Ishikawa (cell line): ENCODE results near the gene KIFC3.

ENCODE experiments used
- CEBPB ChIP-seq: IDR thresholded peaks from 2 replicates; pipeline ENCODE4 v1.6.1; 2012
- CREB1 ChIP-seq: IDR thresholded peaks from 2 replicates; pipeline ENCODE4 v1.6.1; 2012; ENCODE audit warnings: low read depth
- EGR1 ChIP-seq: IDR thresholded peaks from 2 replicates; pipeline ENCODE4 v1.6.1; 2012
- EP300 ChIP-seq: IDR thresholded peaks from 2 replicates; pipeline ENCODE4 v1.6.1; 2012; ENCODE audit warnings: borderline replicate concordance
- FOXM1 ChIP-seq: IDR thresholded peaks from 2 replicates; pipeline ENCODE4 v1.6.1; 2012; ENCODE audit warnings: low read depth, borderline replicate concordance
- NFIC ChIP-seq: IDR thresholded peaks from 2 replicates; pipeline ENCODE4 v1.6.1; 2012
- RAD21 ChIP-seq: IDR thresholded peaks from 2 replicates; pipeline ENCODE4 v1.6.1; 2012; ENCODE audit warnings: low read depth
- TAF1 ChIP-seq: IDR thresholded peaks from 2 replicates; pipeline ENCODE4 v1.6.1; 2012; ENCODE audit warnings: low read depth, mild to moderate bottlenecking
- TCF12 ChIP-seq: IDR thresholded peaks from 2 replicates; pipeline ENCODE4 v1.6.1; 2012; ENCODE audit warnings: low read depth
- TEAD4 ChIP-seq: IDR thresholded peaks from 2 replicates; pipeline ENCODE4 v1.6.1; 2012
- YY1 ChIP-seq: IDR thresholded peaks from 2 replicates; pipeline ENCODE4 v1.6.1; 2012; ENCODE audit warnings: low read depth
- ZBTB7A ChIP-seq: IDR thresholded peaks from 2 replicates; pipeline ENCODE4 v1.6.1; 2012; ENCODE audit warnings: low read depth
- TF ChIP-seq, protein P1 (sequence below): IDR thresholded peaks from 2 replicates; pipeline ENCODE4 v1.6.1; 2012
- TF ChIP-seq, protein P2 (sequence below): IDR thresholded peaks from 2 replicates; pipeline ENCODE4 v1.6.1; 2012; ENCODE audit warnings: low read depth, mild to moderate bottlenecking
- TF ChIP-seq, protein P3 (sequence below): IDR thresholded peaks from 2 replicates; pipeline ENCODE4 v1.6.1; 2012

Gene KIFC3

DNA sequence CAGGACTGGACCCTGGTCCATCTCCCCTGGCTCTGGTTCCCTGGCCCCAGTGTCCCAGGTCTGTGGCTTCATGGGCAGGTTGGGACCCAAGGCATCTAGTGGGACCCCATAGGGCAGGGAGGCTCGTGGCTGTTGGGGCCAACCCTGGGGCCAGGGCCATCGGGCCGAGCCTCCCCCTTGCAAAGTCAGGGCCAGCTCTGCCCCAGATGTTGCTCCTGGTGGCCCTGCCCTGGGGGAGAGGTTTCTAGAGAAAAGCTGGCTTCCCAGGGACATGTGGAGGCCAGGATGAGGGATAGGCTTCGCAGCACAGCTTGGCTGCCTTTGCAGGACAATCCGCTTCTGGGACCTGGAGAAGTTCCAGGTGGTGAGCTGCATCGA lies 50.1 kb downstream of the KIFC3 start:
- no peak for TF ChIP-seq EP300
- TF ChIP-seq, protein P1, sequence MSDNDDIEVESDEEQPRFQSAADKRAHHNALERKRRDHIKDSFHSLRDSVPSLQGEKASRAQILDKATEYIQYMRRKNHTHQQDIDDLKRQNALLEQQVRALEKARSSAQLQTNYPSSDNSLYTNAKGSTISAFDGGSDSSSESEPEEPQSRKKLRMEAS = no peak
- no peak for TF ChIP-seq TCF12
- TF ChIP-seq RAD21 = no peak
- TF ChIP-seq NFIC = no peak
- TF ChIP-seq CREB1 = no peak
- TF ChIP-seq TAF1 = no peak
- TF ChIP-seq, protein P2, sequence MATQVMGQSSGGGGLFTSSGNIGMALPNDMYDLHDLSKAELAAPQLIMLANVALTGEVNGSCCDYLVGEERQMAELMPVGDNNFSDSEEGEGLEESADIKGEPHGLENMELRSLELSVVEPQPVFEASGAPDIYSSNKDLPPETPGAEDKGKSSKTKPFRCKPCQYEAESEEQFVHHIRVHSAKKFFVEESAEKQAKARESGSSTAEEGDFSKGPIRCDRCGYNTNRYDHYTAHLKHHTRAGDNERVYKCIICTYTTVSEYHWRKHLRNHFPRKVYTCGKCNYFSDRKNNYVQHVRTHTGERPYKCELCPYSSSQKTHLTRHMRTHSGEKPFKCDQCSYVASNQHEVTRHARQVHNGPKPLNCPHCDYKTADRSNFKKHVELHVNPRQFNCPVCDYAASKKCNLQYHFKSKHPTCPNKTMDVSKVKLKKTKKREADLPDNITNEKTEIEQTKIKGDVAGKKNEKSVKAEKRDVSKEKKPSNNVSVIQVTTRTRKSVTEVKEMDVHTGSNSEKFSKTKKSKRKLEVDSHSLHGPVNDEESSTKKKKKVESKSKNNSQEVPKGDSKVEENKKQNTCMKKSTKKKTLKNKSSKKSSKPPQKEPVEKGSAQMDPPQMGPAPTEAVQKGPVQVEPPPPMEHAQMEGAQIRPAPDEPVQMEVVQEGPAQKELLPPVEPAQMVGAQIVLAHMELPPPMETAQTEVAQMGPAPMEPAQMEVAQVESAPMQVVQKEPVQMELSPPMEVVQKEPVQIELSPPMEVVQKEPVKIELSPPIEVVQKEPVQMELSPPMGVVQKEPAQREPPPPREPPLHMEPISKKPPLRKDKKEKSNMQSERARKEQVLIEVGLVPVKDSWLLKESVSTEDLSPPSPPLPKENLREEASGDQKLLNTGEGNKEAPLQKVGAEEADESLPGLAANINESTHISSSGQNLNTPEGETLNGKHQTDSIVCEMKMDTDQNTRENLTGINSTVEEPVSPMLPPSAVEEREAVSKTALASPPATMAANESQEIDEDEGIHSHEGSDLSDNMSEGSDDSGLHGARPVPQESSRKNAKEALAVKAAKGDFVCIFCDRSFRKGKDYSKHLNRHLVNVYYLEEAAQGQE = no peak
- no peak for TF ChIP-seq TEAD4
- TF ChIP-seq YY1 = no peak
- no peak for TF ChIP-seq ZBTB7A
- TF ChIP-seq EGR1 = no peak
- TF ChIP-seq, protein P3, sequence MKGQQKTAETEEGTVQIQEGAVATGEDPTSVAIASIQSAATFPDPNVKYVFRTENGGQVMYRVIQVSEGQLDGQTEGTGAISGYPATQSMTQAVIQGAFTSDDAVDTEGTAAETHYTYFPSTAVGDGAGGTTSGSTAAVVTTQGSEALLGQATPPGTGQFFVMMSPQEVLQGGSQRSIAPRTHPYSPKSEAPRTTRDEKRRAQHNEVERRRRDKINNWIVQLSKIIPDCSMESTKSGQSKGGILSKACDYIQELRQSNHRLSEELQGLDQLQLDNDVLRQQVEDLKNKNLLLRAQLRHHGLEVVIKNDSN = no peak
- no peak for TF ChIP-seq CEBPB

DNA sequence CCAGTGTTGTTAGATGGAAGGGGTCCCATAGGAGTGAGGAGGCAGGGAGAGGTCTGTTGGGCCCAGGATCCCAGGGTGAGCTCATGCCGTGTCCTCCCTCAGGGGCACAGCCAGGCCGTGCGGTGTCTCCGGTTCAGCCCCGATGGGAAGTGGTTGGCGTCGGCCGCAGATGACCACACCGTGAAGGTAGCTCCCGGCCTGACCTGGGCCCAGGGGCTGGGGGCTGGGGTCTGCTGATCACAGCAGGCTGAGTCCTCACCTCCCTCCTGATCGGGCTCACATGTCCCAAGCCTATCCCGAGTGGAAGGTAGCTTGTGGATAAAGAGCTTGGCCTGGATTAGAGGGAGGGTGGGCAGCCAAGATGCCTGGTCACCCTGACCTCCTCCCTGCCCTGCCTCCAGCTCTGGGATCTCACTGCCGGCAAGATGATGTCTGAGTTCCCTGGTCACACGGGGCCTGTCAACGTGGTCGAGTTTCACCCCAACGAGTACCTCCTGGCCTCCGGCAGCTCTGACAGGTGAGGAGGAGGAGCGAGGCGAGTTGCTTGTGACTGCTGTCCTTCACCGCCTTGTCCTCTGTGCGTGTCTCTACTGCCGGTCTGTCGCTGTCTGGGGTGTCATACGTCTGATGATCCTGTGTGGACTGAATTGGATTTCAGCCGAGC lies 50.6 kb downstream of the KIFC3 start:
- TF ChIP-seq NFIC = no peak

DNA sequence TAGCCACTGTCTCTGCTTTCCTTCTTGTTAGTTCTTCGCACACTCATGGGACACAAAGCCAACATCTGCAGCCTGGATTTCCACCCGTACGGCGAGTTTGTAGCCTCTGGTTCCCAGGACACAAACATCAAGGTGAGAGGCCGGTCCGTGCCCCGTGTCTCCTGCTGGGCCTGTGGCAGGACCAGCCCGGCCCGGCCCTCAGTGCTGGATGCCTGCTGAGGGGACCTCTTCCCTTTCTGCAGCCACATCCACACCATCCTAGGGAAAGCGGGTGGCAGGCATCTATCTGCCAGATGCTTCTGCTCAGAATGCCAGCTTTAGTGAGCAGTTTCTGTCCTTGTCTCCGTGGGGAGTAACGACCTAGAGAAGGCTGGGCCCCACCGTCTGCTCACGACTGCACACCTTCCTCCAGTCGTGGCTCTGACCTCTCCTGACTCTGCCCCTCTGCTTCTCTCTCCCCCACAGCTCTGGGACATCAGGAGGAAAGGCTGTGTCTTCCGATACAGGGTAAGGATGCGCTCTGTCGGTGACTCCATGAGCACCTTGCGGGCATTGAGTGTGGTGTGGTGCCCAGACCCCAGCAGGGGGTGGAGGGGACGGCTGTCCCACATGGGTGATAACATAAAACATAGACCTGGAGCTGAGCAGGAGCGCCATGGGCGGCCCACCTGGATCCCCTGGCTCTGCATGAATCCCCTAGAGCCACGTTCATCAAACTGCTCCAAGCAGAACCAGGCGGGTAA lies 51.3 kb downstream of the KIFC3 start:
- TF ChIP-seq CREB1 (no peak), RAD21 (no peak), NFIC (no peak), YY1 (no peak), CEBPB (no peak), ZBTB7A (no peak), TAF1 (no peak), TCF12 (no peak), FOXM1 (no peak), EP300 (no peak), EGR1 (no peak), TEAD4 (no peak)
- TF ChIP-seq, protein P1 = no peak
- TF ChIP-seq, protein P3 = no peak
- TF ChIP-seq, protein P2 = no peak

DNA sequence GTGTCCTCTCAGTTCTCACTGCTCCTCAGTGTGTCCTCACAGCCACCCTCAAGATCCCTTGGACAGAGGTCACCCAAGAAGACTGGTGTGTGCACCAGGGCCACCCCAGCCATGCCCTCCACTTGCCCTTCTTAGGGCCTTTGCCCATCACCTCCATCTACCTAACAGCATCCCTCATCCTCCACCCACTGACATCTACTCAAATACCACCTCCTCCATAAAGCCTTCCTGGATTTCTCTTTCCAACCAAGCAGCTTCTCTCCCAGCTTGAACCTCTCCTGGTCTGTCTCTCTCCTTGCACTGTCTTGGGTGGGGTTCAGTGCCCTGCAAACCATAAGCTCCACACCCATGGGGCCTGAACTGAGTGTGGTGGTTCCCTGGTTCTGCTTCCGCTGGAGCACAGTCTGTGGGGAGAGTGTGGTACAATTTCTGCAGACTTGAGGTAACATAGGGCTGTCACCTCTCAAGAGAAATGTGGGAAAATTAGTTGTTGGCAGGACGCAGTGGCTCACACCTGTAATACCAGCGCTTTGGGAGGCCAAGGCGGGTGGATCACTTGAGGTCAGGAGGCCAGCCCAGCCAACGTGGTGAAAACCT lies 52.3 kb downstream of the KIFC3 start:
- no peak for TF ChIP-seq TEAD4
- TF ChIP-seq, protein P3 = no peak

DNA sequence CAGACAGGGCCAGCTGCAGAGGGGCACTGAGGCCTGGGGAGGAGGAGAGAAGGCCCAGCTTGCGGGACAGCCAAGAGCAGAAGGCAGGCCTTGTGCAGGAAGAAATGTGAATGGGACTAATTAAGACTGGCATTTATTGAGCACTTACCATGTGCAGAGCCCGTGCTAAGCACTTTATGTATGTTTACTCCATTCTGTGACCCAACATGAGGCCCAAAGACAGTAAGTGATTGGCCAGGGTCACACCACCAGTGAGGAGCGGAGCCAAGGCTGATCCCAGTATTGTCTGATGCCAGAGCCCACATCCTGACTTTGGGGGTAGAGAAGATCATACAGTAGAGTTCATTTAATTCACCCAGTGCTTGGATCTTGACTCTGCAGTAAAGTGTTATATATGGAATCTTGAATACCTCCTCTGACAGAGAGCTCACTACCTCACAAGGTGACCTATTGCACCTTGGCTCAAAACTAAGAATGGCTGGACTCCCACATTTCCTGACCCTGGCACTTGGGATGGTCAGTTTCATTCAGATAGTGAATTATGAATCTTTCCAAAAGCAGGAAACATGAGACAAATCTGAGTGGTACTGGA lies 53.1 kb downstream of the KIFC3 start:
- TF ChIP-seq, protein P1 = no peak
- TF ChIP-seq EP300 = no peak
- TF ChIP-seq, protein P3 = no peak
- no peak for TF ChIP-seq ZBTB7A
- no peak for TF ChIP-seq TEAD4
- TF ChIP-seq EGR1 = no peak
- no peak for TF ChIP-seq NFIC
